Activated CD4-positive, alpha-beta T cell treated with anti-CD3 and anti-CD28 coated beads, Interleukin-2, Interleukin-4, amounts not matched to agents 100 ng/mL and 50 ng/mL, durations not matched to agents 16 hours and 8 hours (primary cell): Measurements from ENCODE around the gene ACP3.
A peak's percentile ranks its signal among the peaks of the same experiment; 100 is the strongest.
"Not testable (repeated sequence)": the region's sequence is repeated elsewhere in the genome, so short reads cannot be mapped to it uniquely, and the experiment has no call there.

Experiments
- DNase-seq: peaks from one replicate; pipeline ENCODE4 v3.0.0-alpha.2; 2020; ENCODE audit warnings: low spot score

Gene ACP3

DNA sequence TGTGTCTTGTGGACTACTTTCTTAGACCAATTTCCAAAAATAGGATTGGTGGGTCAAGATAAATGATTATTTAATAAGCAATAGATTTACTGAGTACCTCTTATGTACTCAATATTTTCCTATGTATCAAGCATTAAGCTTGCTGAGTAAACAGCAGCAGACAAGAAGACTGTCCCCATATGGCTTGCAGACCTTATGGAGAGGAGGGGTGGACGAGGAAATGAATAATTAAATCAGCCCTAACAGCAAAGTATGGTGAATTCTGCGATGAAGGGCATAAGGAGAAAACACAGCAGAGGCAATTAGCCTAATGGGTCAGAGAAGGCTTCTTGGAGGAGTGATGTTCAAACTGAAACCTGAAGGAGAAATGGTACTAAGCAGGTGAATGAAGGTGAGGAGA lies 45.1 kb downstream of the ACP3 start:
- no peak for DNase-seq

DNA sequence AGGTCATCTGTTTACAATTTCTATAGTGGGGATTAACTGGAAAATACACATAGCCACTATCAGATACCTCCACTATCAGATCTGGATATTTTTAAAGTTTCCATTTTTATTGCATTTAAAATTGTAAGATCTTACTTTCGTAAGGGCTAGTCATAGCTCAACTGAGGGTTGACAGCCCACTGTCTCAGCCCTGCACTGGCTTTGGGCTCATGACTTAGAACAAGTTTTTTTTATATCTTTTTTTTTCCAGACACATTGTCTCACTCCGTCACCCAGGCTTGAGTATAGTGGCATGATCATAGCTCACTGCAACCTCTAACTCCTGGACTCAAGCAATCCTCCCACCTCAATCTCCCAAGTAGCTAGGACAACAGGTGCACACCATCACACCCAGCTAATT lies 51.3 kb downstream of the ACP3 start:
- no peak for DNase-seq

DNA sequence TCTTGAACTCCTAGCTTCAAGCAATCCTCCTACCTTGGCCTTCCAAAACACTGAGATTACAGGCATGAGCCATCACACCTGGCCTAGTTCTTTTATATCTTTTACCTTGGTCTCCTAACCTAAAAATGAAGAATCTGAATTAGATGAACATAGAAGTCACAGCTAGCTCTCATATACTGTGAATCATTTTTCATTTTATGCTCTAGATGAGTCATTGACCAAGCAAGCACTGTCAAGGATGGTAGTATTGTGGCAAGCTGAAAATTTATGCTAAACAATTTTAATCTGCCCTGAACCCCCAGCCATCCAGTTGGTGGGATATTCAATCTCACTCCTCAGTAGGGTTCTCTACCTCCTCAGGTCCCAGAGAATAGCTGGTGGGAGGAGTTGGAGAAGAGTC lies 51.8 kb downstream of the ACP3 start:
- no peak for DNase-seq

DNA sequence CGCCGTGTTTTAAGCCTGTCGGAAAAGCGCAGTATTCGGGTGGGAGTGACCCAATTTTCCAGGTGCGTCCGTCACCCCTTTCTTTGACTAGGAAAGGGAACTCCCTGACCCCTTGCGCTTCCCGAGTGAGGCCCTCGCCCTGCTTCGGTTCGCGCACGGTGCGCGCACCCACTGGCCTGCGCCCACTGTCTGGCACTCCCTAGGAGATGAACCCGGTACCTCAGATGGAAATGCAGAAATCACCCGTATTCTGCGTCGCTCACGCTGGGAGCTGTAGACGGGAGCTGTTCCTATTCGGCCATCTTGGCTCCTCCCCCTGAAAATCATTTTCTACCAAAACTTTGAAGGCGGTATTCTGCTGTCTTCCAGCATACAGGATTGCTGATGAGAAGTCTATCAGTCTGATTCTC lies 59.7 kb downstream of the ACP3 start:
- DNase-seq = not testable (repeated sequence)

DNA sequence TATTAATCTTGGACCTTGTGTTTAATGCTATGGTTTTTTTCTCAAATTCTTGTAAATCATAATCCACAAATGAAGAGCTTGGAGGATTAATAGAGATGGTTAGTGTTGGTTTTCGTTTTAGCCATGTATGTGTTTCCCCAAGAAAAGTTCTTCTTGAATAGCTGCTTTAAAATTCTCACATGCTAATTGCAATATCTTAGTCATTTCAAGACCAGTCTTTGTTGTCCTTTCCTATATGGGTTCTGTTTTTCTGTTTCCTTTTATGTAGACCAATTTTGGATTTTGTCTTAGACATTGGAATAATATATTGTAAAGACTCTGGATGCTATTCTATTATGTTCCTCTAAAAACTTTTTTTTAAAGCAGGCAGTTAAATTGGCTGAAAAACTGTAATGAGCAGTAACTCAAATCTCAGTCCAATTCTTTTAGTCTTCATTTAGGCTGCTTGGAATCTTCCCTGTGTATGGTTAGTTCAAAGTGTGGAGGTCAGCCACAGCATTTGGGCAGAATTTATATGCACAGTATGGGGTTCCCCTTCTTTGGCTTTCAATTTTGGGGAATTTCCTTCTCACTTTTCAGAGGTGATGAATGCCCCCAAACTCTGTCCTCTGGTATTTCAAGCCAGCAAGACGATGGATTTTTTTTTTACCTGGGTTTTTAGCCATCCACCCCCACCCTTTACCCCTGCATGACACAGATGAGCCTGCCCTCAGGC lies 61.0 kb downstream of the ACP3 start:
- no peak for DNase-seq

DNA sequence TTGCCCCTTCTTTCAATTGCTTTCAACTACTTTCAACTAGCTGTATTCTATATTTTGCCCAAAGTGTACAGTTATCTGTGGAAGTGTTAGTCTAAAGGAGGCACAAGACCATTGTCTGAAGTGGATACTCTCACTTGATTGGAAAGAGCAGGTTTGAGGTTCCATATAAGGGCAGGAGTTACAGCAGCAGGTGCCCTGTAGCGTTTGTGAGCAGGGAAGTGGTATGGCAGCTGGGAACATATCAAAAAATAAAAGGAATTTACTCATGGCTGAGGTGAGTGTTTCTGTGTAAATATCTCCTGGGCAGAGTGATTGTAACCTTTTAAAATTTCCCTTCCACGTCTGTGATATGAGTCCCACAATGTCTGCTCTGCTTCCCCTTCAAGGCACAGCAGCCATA lies 61.6 kb downstream of the ACP3 start:
- no peak for DNase-seq

DNA sequence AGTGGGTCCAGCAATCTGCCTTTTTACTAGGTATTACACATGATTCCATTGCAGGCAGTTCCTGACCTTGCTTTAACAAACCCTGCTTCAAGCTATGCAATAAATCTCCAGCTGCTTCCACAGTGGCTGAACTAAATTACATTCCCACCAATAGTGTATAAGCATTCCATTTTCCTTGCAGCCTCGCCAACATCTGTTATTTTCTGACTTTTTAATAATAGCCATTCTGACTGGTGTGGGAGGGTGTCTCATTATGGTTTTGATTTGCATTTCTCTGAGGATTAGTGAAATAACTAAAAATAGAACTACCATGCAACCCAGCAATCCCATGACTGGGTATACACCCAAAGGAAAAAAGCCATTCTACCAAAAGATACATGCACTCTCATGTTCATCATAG lies 63.7 kb downstream of the ACP3 start:
- no peak for DNase-seq

DNA sequence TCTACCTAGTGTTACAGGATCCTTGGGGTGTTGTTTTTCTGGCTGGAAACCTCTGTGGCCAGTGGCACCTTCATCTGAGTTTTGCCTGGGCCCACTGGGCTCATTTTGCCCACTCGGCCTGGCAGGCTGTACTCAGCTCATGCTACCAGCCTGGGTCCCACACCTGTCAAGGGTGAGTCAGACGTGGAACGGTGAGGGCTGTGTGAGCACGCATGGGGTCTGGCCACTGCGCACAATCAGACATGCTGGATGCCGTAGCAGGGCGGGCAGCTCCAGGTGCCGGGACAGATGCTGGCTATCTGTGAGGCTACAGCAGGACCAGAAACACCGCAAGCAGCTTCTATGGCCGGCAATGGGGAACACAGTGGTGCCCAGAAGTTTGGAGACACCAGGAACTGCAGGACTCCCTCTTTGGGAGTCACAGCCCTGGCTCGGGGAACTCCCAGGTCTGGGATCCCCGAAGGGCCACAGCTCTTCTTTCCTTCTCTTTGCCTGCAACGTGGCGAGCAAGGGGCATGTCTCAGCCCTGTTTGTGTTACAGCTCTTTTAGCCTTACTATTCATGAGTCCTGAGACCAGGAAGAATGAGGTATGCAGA lies 64.2 kb downstream of the ACP3 start:
- DNase-seq = no peak

DNA sequence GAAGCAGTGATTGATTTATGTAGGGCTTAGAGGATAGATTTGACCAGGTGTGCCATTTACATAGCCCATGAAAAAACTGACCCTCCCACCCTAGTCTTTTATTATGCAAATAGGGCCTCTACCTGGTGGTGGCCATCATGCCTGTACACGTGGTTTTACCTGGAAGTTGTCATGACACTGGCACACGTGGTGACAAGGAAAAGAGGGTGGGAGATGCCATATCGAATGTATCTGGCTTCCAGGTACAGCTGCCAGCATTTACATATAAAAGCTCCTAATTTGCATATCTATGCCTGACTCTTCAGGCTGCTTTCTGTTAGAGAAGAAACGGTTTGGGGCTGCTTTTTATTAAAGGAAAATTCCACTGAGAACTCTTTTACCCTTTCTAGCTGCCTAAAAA lies 65.1 kb downstream of the ACP3 start:
- no peak for DNase-seq

DNA sequence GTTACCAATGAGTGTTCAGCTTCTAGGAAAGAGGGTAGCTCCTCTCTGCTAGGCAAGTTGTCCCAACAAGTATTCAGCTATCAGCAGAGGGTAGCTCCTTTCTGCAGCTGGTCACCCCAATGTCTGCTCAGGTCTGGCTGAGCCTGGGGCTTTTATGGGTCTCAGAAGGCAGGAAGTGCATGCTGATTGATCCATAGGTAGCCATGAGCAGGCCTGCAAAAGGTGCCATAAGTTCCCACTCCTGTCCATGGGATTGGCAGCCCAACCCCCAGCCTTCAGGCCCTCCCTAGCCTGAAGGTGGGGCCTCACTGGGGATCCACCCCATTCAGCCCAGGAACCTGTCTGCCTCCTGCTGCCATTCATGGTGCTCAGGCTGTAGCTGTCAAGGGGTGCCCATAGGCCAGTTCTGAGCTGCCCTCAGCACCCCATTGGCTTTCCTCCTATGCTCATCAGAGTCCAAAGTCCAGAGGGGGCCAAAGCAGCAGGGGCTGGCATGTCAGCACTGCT lies 65.5 kb downstream of the ACP3 start:
- no peak for DNase-seq

DNA sequence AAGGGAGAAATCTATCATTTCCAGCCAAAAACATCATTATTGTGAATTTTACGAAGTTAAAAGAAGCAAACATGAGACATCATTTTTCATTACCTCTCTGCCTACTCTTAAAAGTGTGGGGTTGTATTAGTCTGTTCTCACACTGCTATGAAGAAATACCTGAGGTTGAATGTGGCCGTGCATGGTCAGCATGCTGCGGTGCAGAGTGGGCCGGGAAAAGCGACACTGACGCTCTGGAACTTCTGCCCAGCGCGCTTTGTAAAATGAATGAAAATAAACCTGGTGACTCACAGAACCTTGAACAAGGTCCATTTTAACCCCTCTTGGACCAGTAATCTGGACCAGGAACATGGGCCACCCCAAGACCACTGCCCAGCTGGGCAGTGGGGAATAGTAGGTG lies 69.1 kb downstream of the ACP3 start:
- no peak for DNase-seq

DNA sequence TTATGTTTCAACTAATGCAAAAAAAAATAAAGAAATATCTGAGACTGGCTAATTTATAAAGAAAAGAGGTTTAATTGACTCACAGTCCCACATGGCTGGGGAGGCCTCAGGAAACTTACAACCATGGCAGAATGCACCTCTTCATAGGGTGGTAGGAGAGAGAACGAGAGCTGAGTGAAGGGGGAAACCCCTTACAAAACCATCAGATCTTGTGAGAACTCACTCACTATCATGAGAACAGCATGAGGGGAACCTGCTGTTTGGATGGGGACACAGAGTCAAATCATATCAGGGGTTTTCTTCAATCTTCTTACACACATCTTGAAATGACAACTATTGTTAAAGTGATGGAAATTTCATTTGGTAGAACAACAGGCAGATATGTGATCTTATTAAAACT lies 75.5 kb downstream of the ACP3 start:
- not testable (repeated sequence) for DNase-seq

DNA sequence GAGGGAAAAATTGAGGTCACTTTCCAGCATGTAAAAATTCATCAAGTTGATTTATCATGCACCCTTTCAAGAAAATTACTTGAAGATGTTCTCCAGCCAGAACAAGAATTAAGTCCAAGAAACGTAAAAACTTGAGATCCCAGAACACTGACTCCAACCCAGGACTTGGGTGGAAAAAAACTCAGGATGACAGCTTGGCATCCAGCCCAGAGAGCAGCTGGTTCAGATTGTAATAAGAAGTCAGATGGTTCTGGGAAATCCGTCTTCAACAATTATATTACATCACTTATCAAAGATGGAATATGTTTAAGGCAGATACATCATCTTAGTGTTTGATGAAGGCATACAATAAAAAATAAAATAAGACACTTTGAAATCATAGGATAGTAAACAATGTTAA lies 77.1 kb downstream of the ACP3 start:
- DNase-seq = no peak

DNA sequence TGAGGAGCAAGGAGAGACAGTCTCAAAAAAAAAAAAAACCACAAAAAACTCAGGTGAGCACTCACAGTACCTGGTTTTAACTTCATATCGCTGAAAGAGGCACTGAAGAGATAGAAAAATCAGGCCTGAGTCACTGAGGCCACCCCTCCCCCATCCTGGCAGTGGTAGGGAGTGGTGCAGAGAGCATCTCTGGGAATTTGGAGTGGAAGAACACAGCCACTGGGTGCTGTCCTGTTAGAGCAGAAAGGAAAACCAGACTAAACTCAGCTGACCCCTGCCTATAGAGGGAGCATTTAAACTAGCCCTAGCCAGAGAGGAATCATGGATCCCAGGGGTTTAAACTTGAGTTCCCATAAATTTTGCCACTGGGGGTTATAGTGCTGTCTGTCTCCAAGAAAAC lies 77.9 kb downstream of the ACP3 start:
- DNase-seq = no peak

DNA sequence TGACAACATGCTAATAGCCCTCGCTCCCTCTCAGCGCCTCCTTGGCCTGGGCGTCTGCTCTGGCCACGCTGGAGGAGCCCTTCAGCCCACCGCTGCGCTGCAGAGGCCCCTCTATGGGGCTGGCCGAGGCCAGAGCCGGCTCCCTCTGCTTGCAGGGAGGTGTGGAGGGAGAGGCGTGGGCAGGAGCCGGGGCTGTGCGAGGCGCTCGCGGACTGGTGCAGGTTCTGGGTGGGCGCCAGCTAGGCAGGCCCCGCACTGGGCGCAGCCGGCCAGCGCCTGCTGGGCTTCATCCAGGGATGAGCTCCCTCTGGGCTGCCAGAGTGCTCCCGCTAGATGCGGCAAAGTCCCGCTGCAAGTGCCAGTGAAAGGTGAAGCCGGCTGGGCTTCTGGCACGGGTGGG lies 79.0 kb downstream of the ACP3 start:
- DNase-seq = no peak

DNA sequence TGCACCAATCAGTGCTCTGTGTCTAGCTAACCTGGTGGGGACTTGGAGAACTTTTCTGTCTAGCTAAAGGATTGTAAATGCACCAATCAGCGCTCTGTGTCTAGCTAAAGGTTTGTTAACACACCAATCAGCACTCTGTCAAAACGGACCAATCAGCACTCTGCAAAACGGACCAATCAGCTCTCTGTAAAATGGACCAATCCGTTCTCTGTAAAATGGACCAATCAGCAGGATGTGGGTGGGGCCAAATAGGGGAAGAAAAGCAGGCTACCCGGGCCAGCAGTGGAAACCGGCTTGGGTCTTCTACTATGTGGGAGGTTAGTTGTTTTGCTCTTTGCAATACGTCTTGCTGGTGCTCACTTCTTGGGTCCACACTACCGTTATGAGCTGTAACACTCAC lies 79.6 kb downstream of the ACP3 start:
- not testable (repeated sequence) for DNase-seq

DNA sequence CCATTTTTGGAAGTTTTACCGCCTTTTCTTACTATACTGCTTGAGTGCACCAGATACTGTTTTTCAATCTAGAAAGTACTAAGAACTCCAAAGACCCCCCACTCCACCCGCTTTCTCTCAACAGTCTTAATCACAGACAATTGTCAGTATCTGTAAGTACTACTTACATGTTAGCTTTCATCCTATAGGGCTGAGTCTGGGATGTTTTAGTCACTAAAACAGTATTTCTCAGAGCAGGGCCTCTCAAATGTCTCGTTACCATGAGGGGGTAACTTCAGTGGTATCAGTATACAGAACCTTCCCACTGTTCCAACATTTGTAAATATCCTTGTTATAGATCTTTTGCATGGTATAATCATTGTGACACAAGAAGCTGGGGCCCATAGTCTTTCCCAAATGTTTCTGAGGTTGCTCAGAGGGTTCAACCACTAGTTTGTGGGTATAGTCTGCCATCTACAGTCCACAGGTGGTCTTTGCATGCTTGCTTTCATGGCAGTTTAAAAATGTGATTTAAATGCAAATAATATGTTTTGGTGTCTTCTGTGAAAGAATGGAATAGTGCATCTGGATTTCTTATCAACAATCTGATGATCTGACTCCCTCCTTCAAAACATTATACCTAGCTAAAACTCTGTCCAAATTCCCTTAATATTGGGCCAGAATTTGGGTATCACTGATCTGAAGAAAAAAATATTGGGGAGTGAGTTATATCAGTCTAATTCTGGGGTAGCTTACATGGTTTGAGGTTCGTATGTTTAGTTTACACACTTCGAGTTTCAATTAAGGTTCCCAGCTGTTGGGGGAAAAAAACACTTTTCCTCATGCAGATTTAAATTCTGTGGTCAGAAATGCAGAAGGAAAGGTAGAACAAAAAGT lies 82.1 kb downstream of the ACP3 start:
- peak; percentile 51 for DNase-seq

DNA sequence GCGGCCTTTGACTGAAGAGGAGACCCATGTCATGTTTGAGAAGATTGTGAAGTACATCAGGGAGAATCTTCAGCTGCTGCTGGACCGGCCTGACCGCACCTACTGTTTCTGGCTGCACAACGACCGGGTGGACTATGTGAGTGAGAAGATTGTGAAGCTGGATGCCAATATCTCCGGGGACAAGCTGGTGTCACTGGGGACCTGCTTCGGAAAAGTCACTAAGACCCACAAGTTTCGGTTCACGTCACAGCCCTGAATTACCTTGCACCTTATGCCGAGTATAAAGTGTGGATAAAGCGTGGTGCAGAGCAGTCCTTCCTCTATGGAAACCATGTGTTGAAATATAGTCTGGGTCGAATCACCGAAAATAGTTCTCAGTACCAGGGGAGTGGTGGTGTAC lies 84.0 kb downstream of the ACP3 start:
- no peak for DNase-seq

DNA sequence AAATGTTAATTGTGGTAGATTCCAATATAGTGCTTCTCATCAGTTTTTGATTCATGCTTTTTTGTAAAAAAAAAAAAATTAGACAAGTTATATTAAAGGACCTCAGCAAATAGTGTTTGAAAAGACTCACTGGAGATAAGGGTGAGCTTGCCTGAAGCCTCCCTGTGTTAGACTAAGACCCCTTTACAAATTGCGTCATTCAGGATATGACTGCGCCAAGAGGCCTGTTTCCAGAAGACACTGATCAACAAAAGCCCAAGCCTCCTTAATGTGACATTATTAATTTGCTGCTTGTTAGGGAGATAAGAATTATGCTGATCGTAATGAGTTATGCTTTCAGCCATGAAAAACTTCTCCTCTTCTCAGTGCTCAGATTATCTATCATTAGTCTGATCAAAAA lies 87.1 kb downstream of the ACP3 start:
- no peak for DNase-seq

DNA sequence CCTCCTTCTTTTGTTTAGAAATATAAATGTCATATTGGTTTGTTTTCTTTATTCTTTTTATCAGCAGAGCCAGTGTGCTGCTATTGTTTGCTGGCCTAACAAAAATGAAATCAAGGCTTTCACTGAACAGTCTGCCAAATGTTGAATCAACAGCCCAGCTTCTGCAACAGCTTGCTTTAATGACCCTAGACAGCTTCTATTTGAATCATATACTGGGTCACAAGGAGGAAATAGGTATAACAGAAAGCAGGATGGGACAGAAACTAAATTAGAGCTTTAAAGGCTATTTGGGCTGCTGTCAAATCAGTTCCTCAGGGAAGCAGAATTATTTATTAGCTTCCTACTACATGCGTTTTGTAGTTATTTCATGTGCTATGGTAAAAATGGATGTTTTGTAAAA lies 88.0 kb downstream of the ACP3 start:
- no peak for DNase-seq

DNA sequence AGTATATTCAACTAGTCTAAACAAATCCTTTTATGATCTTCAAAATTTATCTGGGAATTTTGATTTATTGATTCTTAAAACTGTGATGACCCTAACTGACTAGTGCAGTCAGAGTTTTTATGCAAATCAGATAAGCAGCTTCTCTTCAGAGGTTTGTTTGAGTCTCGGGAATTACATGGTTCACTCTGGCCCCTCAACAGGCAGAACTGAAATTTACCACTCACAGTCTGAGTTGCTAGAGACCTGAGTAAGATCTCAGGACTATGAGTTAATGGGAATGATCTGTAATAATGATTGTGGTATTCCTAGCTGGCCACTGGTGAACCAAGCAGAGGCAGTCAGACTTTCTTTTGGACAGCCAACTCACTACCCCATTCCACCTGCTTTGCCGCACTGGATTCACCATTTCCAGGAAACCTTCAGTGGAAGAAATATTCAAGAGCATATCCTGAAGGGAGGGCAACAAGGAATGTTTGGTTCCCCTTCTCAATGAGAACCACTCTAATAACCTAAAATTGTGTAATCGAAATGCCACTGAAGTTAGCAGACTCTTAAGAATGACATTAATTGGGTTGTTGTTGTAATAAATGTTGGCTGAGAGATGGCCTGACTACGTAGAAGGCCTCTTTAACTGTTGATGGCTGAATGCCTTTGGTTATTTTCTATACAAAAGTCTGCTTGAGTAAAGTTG lies 88.5 kb downstream of the ACP3 start:
- DNase-seq = no peak

DNA sequence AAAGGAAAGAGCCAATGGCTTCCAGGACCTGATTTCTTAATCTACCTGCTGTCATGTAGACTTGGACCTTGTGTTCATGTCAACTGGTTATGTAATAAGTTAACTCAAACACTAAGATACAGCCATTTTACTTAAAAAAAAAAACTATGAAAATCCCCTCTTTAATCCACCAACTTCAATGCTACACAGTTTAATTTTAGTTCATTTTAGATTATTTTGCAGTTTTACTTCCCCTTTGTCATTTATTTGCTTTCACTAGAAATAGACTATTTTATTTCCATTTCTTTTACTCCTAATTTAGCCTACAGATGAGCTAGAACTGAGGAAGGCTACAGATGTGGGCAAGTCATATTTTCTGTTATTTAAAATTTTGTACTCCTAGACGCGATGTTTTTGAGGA lies 89.4 kb downstream of the ACP3 start:
- DNase-seq = no peak
